ENCODE results near the gene PARD3B. TPM values are rescaled to one million over a fixed set of nuclear protein-coding genes. Genes with fewer than 3 reads are reported as not detected.

The PARD3B gene
- total and polyA plus RNA-seq, 10 of the 15 experiments (the other 5 are each of a cell fraction or from before 2014, with no cell fraction given), result 0.01 to 0.54 (median 0.07) TPM; not detected in 7

DNA sequence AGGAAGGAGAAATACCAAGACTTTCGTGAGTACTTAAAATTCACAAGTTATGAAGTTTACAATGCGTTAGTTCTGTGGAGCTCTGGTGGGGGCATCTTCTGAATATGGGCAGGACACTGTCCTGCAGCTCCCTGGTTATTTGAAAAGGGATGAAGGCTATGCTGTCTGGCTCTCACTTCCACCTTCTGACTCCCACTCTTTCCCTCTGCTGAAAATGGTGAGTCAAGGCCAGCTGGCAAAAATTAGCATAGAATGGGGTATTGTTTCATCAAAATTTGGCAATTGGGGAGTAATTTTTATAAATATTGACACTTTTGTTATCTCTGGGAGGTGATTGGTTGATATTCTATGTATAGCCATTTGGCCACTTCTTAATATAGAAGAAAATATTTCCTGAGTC lies 177.4 kb downstream of the PARD3B start:
- Histone ChIP-seq H3K9me3 (replicated peaks; ENCODE audit: control insufficient read depth, insufficient read depth, low read length) (no peaks in the 10 kb centered on the region; the same call in 2 of the 3 replicates), H3K4me3 (no peak overlapping the region), H3K4me1 (ENCODE audit: control insufficient read depth, insufficient read depth, low read length) (no peaks in the 10 kb centered on the region), H3K27me3 (replicated peaks in 1 of 2; ENCODE audit: control insufficient read depth in 2 of 2, insufficient read depth in 2 of 2, low read length in 1 of 2) (no peaks in the 10 kb centered on the region), H3K27ac (ENCODE audit: control insufficient read depth, insufficient read depth) (no peak overlapping the region), H3K79me2 (ENCODE audit: control insufficient read depth, insufficient read depth, low read length) (no peaks in the 10 kb centered on the region), H2AFZ (ENCODE audit: control insufficient read depth, low read depth, low read length) (no peak overlapping the region), H3K9ac (ENCODE audit: control insufficient read depth, insufficient read depth, low read length) (no peak overlapping the region), H3K36me3 (ENCODE audit: control insufficient read depth in 2 of 2, insufficient read depth in 2 of 2, low read length in 1 of 2) (no peaks in the 10 kb centered on the region), H4K20me1 (ENCODE audit: control insufficient read depth, insufficient read depth) (no peaks in the 10 kb centered on the region), H3K4me2 (ENCODE audit: control insufficient read depth, insufficient read depth) (no peak overlapping the region)
- ChIA-PET RAD21 (ENCODE audit: unreplicated experiment) (no interaction called here), POLR2A (no interaction called here), CTCF (no interaction called here), SMC1A (ENCODE audit: uncharacterized antibody, unreplicated experiment) (no interaction called here)
- 0% methylated on average over 2 of the region's 2 CpGs for WGBS (ENCODE audit: insufficient coverage, insufficient replicate concordance, low lambda C conversion rate, missing lambda C conversion rate)
- in situ Hi-C loops (cut with MboI) (no loop called here), intact Hi-C loops (cut with micrococcal nuclease; ENCODE audit: unreplicated experiment) (no loop called here)
- FAIRE-seq (no peak), ATAC-seq (no peak), DNase-seq (ENCODE audit: low read depth, low spot score) (no peak)
- TF ChIP-seq, protein P1, sequence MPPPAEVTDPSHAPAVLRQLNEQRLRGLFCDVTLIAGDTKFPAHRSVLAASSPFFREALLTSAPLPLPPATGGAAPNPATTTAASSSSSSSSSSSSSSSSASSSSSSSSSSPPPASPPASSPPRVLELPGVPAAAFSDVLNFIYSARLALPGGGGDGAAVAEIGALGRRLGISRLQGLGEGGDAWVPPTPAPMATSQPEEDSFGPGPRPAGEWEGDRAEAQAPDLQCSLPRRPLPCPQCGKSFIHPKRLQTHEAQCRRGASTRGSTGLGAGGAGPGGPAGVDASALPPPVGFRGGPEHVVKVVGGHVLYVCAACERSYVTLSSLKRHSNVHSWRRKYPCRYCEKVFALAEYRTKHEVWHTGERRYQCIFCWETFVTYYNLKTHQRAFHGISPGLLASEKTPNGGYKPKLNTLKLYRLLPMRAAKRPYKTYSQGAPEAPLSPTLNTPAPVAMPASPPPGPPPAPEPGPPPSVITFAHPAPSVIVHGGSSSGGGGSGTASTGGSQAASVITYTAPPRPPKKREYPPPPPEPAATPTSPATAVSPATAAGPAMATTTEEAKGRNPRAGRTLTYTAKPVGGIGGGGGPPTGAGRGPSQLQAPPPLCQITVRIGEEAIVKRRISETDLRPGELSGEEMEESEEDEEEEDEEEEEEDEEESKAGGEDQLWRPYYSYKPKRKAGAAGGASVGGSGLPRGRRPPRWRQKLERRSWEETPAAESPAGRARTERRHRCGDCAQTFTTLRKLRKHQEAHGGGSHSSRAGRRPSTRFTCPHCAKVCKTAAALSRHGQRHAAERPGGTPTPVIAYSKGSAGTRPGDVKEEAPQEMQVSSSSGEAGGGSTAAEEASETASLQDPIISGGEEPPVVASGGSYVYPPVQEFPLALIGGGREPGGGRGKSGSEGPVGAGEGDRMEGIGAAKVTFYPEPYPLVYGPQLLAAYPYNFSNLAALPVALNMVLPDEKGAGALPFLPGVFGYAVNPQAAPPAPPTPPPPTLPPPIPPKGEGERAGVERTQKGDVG (CRISPR knock-in tag; IDR thresholded peaks at IDR 0.05), result no peak
- TF ChIP-seq, protein P2, sequence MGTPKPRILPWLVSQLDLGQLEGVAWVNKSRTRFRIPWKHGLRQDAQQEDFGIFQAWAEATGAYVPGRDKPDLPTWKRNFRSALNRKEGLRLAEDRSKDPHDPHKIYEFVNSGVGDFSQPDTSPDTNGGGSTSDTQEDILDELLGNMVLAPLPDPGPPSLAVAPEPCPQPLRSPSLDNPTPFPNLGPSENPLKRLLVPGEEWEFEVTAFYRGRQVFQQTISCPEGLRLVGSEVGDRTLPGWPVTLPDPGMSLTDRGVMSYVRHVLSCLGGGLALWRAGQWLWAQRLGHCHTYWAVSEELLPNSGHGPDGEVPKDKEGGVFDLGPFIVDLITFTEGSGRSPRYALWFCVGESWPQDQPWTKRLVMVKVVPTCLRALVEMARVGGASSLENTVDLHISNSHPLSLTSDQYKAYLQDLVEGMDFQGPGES (IDR thresholded peaks at IDR 0.05), result no peak
- TF ChIP-seq RAD51 (IDR thresholded peaks at IDR 0.05), result no peak
- TF ChIP-seq FOS (IDR thresholded peaks at IDR 0.05; ENCODE audit: borderline replicate concordance, extremely low read depth, insufficient read length), result no peak
- TF ChIP-seq PML (IDR thresholded peaks at IDR 0.05; ENCODE audit: low read length), result no peak
- no peak for TF ChIP-seq RB1 (IDR thresholded peaks at IDR 0.05; ENCODE audit: borderline replicate concordance)
- no peak for TF ChIP-seq TARDBP (IDR thresholded peaks at IDR 0.05; ENCODE audit: borderline replicate concordance)
- no peak for TF ChIP-seq SUPT20H (IDR thresholded peaks at IDR 0.05; ENCODE audit: borderline replicate concordance, control insufficient read depth, low read depth, low read length)
- no peak for TF ChIP-seq MYC (IDR thresholded peaks at IDR 0.05; ENCODE audit: insufficient read depth, insufficient read length, insufficient replicate concordance, low read length, severe bottlenecking)
- BruUV-seq (replicated peaks), result no TSS peak
